ENCODE results near the gene ANP32A. TPM values are rescaled to one million over a fixed set of nuclear protein-coding genes. Genes with fewer than 3 reads are reported as not detected.

Gene ANP32A
- total and polyA plus RNA-seq, 2 experiments from 2014 or later, result 140 to 278 TPM

DNA sequence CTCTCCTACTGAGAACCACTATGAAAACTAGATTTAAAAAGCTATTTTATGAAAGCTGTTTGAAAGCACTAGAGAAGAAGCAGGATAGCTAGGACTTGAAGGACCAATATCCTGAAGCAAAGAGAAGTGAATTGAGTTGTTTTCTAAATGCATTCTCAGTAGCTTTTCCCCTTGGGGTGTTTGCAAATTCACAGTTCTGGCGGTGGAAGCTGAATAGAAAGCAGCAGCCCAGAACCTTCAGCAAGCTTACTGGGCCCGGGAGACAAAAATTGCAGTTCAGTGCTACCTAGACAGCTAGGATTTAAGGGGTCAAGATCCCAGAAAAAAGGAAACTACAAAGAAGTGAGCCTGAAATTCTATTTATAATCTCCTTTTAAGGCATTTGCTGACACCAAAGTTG lies 31.3 kb upstream of the ANP32A start:
- DNase-seq (ENCODE audit: low read depth in 1 of 2, low spot score in 1 of 2), result no peak
- no peaks in the 10 kb centered on the region for H3K27me3 ChIP-seq
- TF ChIP-seq, protein P1, sequence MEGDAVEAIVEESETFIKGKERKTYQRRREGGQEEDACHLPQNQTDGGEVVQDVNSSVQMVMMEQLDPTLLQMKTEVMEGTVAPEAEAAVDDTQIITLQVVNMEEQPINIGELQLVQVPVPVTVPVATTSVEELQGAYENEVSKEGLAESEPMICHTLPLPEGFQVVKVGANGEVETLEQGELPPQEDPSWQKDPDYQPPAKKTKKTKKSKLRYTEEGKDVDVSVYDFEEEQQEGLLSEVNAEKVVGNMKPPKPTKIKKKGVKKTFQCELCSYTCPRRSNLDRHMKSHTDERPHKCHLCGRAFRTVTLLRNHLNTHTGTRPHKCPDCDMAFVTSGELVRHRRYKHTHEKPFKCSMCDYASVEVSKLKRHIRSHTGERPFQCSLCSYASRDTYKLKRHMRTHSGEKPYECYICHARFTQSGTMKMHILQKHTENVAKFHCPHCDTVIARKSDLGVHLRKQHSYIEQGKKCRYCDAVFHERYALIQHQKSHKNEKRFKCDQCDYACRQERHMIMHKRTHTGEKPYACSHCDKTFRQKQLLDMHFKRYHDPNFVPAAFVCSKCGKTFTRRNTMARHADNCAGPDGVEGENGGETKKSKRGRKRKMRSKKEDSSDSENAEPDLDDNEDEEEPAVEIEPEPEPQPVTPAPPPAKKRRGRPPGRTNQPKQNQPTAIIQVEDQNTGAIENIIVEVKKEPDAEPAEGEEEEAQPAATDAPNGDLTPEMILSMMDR (IDR thresholded peaks at IDR 0.05; ENCODE audit: low read depth, low read length), result no peak
- H3K4me3 ChIP-seq, result no peak overlapping the region
- H3K36me3 ChIP-seq, result no peaks in the 10 kb centered on the region
- peaks cover 6% of the 10 kb centered on the region for H3K4me1 ChIP-seq (ENCODE audit: low read depth)
- no peak overlapping the region for H3K27ac ChIP-seq
- no peaks in the 10 kb centered on the region for H3K9me3 ChIP-seq (ENCODE audit: low read depth)

GRCh38 chr15:68849497-68849896 lies 28.8 kb upstream of the ANP32A start:
- Histone ChIP-seq H3K4me3 (no peak overlapping the region), H3K9me3 (ENCODE audit: low read depth) (no peaks in the 10 kb centered on the region), H3K36me3 (no peaks in the 10 kb centered on the region), H3K27me3 (peaks cover 8% of the 10 kb centered on the region), H3K4me1 (ENCODE audit: low read depth) (peaks cover 6% of the 10 kb centered on the region), H3K27ac (peak overlapping the region; percentile 46)
- TF ChIP-seq, protein P1 (IDR thresholded peaks at IDR 0.05; ENCODE audit: low read depth, low read length), result no peak
- DNase-seq (ENCODE audit: low read depth in 1 of 2, low spot score in 1 of 2), result peak in 1 of 2 donors; percentile 25

- TF ChIP-seq, protein P1 (IDR thresholded peaks at IDR 0.05; ENCODE audit: low read depth, low read length), result no peak
These were observed 26.2 kb upstream of the ANP32A start for GRCh38 chr15:68846851-68847439.

DNA sequence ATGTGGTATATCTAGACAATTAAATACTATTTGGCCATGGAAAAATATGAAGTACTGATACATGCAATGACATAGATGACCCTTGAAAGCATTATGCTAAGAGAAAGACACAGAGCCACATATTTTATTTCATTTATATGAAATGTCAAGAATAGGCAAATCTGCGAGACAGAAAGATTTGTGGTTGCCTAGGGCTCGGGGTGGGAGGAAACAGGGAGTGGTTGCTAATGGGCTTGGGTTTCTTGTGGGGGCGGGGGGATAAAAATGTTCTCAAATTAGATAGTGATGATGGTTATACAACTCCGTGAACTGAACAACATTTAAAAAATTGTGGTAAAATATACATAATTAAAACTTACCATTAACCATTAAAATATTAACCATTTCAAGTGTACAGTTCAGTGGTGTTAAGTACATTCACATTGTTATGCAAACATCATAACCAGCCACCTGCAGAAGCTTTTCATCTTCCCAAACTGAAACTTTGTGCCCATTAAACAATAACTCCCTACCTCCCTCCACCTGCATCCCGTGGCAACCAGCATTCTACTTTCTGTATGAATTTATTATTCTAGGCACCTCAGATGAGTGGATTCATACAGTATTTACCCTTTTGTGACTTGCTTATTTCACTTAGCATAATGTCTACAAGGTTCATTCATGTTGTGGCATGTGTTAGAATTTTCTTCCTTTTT lies 24.3 kb upstream of the ANP32A start:
- H3K4me3 ChIP-seq, result no peak overlapping the region
- TF ChIP-seq, protein P1 (IDR thresholded peaks at IDR 0.05; ENCODE audit: low read depth, low read length), result no peak
- H3K4me1 ChIP-seq (ENCODE audit: low read depth), result peaks cover 6% of the 10 kb centered on the region
- no peak for DNase-seq (ENCODE audit: low read depth in 1 of 2, low spot score in 1 of 2)
- no peaks in the 10 kb centered on the region for H3K9me3 ChIP-seq (ENCODE audit: low read depth)
- no peaks in the 10 kb centered on the region for H3K36me3 ChIP-seq
- peaks cover 45% of the 10 kb centered on the region for H3K27me3 ChIP-seq
- no peak overlapping the region for H3K27ac ChIP-seq

More at GRCh38 chr15:68846851-68847439, 26.2 kb upstream of the ANP32A start:
- Histone ChIP-seq H3K27ac (no peak overlapping the region), H3K4me1 (ENCODE audit: low read depth) (peaks cover 6% of the 10 kb centered on the region), H3K4me3 (no peak overlapping the region), H3K36me3 (no peaks in the 10 kb centered on the region), H3K27me3 (peaks cover 32% of the 10 kb centered on the region), H3K9me3 (ENCODE audit: low read depth) (no peaks in the 10 kb centered on the region)
- no peak for DNase-seq (ENCODE audit: low read depth in 1 of 2, low spot score in 1 of 2)

GRCh38 chr15:68843425-68844311 lies 23.0 kb upstream of the ANP32A start:
- DNase-seq (ENCODE audit: low read depth in 1 of 2, low spot score in 1 of 2), result peak; percentile 27 to 69
- TF ChIP-seq, protein P1 (IDR thresholded peaks at IDR 0.05; ENCODE audit: low read depth, low read length), result no peak
- H3K36me3 ChIP-seq, result no peaks in the 10 kb centered on the region
- no peak overlapping the region for H3K27ac ChIP-seq
- peaks cover 48% of the 10 kb centered on the region for H3K27me3 ChIP-seq
- no peaks in the 10 kb centered on the region for H3K9me3 ChIP-seq (ENCODE audit: low read depth)
- peak overlapping the region; percentile 21 for H3K4me3 ChIP-seq
- no peaks in the 10 kb centered on the region for H3K4me1 ChIP-seq (ENCODE audit: low read depth)
